PC-3 (cell line): ENCODE results near the gene SLC22A25. TPM values are rescaled to one million over a fixed set of nuclear protein-coding genes. Genes with fewer than 3 reads are reported as not detected.
"Not testable (repeated sequence)": the region's sequence is repeated elsewhere in the genome, so short reads cannot be mapped to it uniquely, and the experiment has no call there.

Source experiments
- ATAC-seq: fragments of 200-7000 bp; cut with Tn5 transposase; 2 replicates; pipeline ENCODE4 v1.9.1; 2020; ENCODE audit warnings: mild to moderate bottlenecking, moderate library complexity
- BruUV-seq: library from RNA; stranded (reverse); fragments of 400-500 nt; replicated peaks from 2 replicates; lab custom pipeline; 2021; lab: Mats Ljungman, UMichigan
- CTCF ChIA-PET: fragments of 300-600 bp; sonication (Branson Sonifier 250); formaldehyde crosslinking; loops from one replicate; lab custom pipeline; 2022; ENCODE audit warnings: antibody characterized with exemption; lab: Charles Lee
- POLR2A ChIA-PET: fragments of 300-600 bp; sonication (Branson Sonifier 250); formaldehyde crosslinking; loops from one replicate; lab custom pipeline; 2022; ENCODE audit warnings: antibody characterized with exemption; ENCODE audit not compliant: unreplicated experiment; lab: Charles Lee
- DNase-seq: peaks from one replicate; pipeline ENCODE4 v3.0.0-alpha.2; 2015
- H2AFZ ChIP-seq: fragments of 300-600 bp; sonication (generic); 2 replicates; pipeline ENCODE4 v1.6.0; 2016; ENCODE audit warnings: antibody characterized with exemption, low read length
- H3F3A ChIP-seq: fragments of 300-600 bp; sonication (generic); one replicate; pipeline ENCODE4 v1.6.0; 2017; ENCODE audit warnings: antibody characterized with exemption, low read length, control low read depth, mild to moderate bottlenecking; ENCODE audit not compliant: unreplicated experiment
- H3K27ac ChIP-seq: fragments of 300-600 bp; sonication (generic); 2 replicates; pipeline ENCODE4 v1.5.1; 2016; ENCODE audit warnings: mild to moderate bottlenecking, low read length
- H3K27me3 ChIP-seq: fragments of 300-600 bp; sonication (generic); 2 replicates; pipeline ENCODE4 v1.6.1; 2016; ENCODE audit warnings: low read length, mixed read lengths
- H3K36me3 ChIP-seq: fragments of 300-600 bp; sonication (generic); 2 replicates; pipeline ENCODE4 v1.6.1; 2016; ENCODE audit warnings: low read depth, mixed run types, low read length, mixed read lengths
- H3K4me1 ChIP-seq: fragments of 300-600 bp; sonication (generic); 2 replicates; pipeline ENCODE4 v1.5.1; 2016; ENCODE audit warnings: low read length; ENCODE audit not compliant: insufficient read depth
- H3K4me2 ChIP-seq: fragments of 300-600 bp; sonication (generic); 2 replicates; pipeline ENCODE4 v1.6.0; 2016; ENCODE audit warnings: low read length
- H3K4me3 ChIP-seq: fragments of 300-600 bp; sonication (generic); 2 replicates; pipeline ENCODE4 v1.5.1; 2016; ENCODE audit warnings: mild to moderate bottlenecking, low read length, mixed read lengths
- H3K79me2 ChIP-seq: fragments of 300-600 bp; sonication (generic); 2 replicates; pipeline ENCODE4 v1.6.1; 2017; ENCODE audit warnings: low read length, mixed read lengths
- H3K9ac ChIP-seq: fragments of 300-600 bp; sonication (generic); 2 replicates; pipeline ENCODE4 v1.6.0; 2016; ENCODE audit warnings: mild to moderate bottlenecking, low read length
- H3K9me2 ChIP-seq: fragments of 300-600 bp; sonication (generic); replicated peaks from 2 replicates; pipeline ENCODE4 v1.6.1; 2016; ENCODE audit warnings: mixed run types, low read length, mixed read lengths
- H3K9me3 ChIP-seq: fragments of 300-600 bp; sonication (generic); 2 replicates; pipeline ENCODE4 v1.6.1; 2016; ENCODE audit warnings: low read length, mixed read lengths
- H4K20me1 ChIP-seq: fragments of 300-600 bp; sonication (generic); 2 replicates; pipeline ENCODE4 v1.6.1; 2016; ENCODE audit warnings: low read length, mixed read lengths
- EZH2 ChIP-seq: fragments of 300-600 bp; sonication (generic); IDR thresholded peaks from one replicate; pipeline ENCODE4 v1.6.1; 2017; ENCODE audit warnings: antibody characterized with exemption, mild to moderate bottlenecking, low read length; ENCODE audit not compliant: unreplicated experiment
- EZH2phosphoT487 ChIP-seq: fragments of 300-600 bp; sonication (generic); IDR thresholded peaks from 2 replicates; pipeline ENCODE4 v1.6.1; 2018; ENCODE audit warnings: mild to moderate bottlenecking, antibody characterized with exemption, low read length, borderline replicate concordance
- intact Hi-C: fragments of 100-400 bp; cut with micrococcal nuclease; formaldehyde crosslinking; loops from 2 replicates; pipeline ENCODE4 v1.9.0; 2023
- total RNA-seq: library from RNA; depleted of rRNA; stranded (reverse); fragments of >200 nt; gene quantifications from 2 replicates; pipeline ENCODE4 v1.2.3, GENCODE V29; 2014
- TF ChIP-seq, protein P1 (sequence below): fragments of 300-600 bp; sonication (generic); conservative IDR thresholded peaks from 2 replicates; pipeline ENCODE4 v1.5.1; 2017; ENCODE audit warnings: antibody characterized with exemption, low read depth, mild to moderate bottlenecking, low read length

Gene SLC22A25
- total RNA-seq, 1 experiment from 2014 or later: not detected

DNA sequence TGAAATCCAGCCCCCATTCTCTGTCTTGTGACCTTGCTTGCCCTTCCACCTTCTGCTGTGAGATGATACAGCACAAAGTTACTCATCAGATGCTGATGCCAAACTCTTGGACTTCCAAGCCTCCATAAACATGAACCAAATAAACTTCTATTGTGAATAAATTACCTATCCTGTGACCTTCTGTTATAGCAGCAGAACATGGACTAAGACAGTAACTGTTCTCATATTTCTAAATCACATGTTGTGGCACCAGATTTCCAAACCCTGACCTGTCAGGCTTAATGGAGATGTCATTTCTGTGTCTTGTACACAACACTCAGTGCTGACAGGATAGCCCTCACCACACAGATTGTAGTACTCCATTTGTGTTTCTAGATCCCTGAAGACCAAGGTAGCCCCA is 6.0 kb downstream of the SLC22A25 start:
- DNase-seq: no peak
- Histone ChIP-seq H3K79me2 (no peaks in the 10 kb centered on the region), H3K4me2 (no peak overlapping the region), H3K4me1 (no peaks in the 10 kb centered on the region), H2AFZ (no peak overlapping the region), H3K27ac (no peak overlapping the region), H3F3A (no peaks in the 10 kb centered on the region), H3K36me3 (no peaks in the 10 kb centered on the region), H3K9me3 (no peaks in the 10 kb centered on the region), H3K27me3 (peaks cover 11% of the 10 kb centered on the region; the same call in 1 of the 2 replicates), H3K9me2 (no peaks in the 10 kb centered on the region), H4K20me1 (no peaks in the 10 kb centered on the region), H3K9ac (no peak overlapping the region), H3K4me3 (no peak overlapping the region)
- no TSS peak for BruUV-seq
- ChIA-PET CTCF (no interaction called here), POLR2A (no interaction called here)
- TF ChIP-seq EZH2phosphoT487: no peak
- ATAC-seq: no peak
- intact Hi-C loops: no loop called here

DNA sequence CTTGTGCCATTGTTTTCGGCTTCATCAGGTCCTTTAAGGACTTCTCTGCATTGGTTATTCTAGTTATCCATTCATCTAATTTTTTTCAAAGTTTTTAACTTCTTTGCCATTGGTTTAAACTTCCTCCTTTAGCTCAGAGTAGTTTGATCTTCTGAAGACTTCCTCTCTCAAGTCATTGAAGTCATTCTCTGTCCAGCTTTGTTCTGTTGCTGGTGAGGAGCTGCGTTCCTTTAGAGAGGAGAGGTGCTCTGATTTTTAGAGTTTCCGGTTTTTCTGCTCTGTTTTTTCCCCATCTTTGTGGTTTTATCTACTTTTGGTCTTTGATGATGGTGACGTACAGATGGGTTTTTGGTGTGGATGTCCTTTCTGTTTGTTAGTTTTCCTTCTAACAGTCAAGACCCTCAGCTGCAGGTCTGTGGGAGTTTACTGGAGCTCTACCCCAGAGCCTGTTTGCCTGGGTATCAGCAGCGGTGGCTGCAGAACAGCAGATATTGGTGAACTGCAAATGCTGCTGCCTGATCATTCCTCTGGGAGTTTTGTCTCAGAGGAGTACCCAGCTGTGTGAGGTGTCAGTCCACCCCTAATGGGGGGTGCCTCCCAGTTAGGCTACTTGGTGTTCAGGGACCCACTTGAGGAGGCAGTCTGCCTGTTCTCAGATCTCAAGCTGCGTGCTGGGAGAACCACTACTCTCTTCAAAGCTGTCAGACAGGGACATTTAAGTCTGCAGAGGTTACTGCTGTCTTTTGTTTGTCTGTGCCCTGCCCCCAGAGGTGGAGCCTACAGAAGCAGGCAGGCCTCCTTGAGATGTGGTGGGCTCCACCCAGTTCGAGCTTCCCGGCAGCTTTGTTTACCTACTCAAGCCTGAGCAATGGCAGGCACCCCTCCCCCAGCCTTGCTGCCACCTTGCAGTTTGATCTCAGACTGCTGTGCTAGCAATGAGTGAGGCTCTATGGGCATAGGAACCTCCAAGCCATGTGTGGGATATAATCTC is 7.6 kb downstream of the SLC22A25 start:
- POLR2A ChIA-PET, H3K4me3 ChIP-seq, CTCF ChIA-PET, H2AFZ ChIP-seq, H4K20me1 ChIP-seq, H3K9me2 ChIP-seq, H3K9me3 ChIP-seq, H3F3A ChIP-seq, H3K4me1 ChIP-seq, H3K27ac ChIP-seq, H3K4me2 ChIP-seq, intact Hi-C loops, H3K36me3 ChIP-seq, BruUV-seq, H3K9ac ChIP-seq, ATAC-seq, DNase-seq, H3K79me2 ChIP-seq: not testable (repeated sequence)
- H3K27me3 ChIP-seq: peaks cover 11% of the 10 kb centered on the region; the same call in 1 of the 2 replicates

DNA sequence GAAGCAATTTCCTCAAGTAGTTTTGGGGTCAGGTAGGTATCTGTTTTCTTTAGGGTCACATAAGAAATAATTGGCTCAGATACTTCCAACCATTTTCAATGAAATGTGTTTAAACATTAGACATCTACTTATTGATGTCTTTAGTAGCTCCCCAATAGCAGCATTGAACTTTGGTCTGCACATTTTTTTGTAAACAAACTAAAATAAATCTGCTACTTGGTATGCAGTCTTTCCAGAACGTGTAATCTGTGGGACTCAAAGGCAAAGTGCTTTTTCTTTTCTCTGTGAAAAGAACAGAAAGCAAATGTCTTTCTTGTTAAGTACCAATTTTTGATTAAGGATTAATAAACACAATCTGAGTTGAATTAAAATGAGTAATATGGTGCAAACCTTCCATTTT is 13.6 kb downstream of the SLC22A25 start:
- POLR2A ChIA-PET: no interaction called here
- CTCF ChIA-PET: interaction anchor here (0.6 kb wide), 1 partner anchor 213 kb away, joined by 3 read pairs; no protein-coding TSS in a partner anchor
- intact Hi-C loops: no loop called here

More for the DNA sequence above, 13.6 kb downstream of the SLC22A25 start:
- Histone ChIP-seq H3K9me2 (no peaks in the 10 kb centered on the region), H3K4me2 (no peak overlapping the region), H3K9ac (no peak overlapping the region), H3K27ac (no peak overlapping the region), H3K9me3 (no peaks in the 10 kb centered on the region), H3K27me3 (peaks cover 5% of the 10 kb centered on the region; the same call in 1 of the 2 replicates), H3K79me2 (no peaks in the 10 kb centered on the region), H3K4me3 (no peak overlapping the region), H3K4me1 (no peaks in the 10 kb centered on the region), H4K20me1 (no peaks in the 10 kb centered on the region), H3F3A (no peaks in the 10 kb centered on the region), H3K36me3 (no peaks in the 10 kb centered on the region), H2AFZ (no peak overlapping the region)
- TF ChIP-seq EZH2phosphoT487 (no peak), EZH2 (no peak)
- TF ChIP-seq, protein P1, sequence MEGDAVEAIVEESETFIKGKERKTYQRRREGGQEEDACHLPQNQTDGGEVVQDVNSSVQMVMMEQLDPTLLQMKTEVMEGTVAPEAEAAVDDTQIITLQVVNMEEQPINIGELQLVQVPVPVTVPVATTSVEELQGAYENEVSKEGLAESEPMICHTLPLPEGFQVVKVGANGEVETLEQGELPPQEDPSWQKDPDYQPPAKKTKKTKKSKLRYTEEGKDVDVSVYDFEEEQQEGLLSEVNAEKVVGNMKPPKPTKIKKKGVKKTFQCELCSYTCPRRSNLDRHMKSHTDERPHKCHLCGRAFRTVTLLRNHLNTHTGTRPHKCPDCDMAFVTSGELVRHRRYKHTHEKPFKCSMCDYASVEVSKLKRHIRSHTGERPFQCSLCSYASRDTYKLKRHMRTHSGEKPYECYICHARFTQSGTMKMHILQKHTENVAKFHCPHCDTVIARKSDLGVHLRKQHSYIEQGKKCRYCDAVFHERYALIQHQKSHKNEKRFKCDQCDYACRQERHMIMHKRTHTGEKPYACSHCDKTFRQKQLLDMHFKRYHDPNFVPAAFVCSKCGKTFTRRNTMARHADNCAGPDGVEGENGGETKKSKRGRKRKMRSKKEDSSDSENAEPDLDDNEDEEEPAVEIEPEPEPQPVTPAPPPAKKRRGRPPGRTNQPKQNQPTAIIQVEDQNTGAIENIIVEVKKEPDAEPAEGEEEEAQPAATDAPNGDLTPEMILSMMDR: no peak
- BruUV-seq: no TSS peak
- ATAC-seq: no peak
- no peak for DNase-seq
